Naive thymus-derived CD8-positive, alpha-beta T cell (primary cell): ENCODE measurements around the gene UBE2U. TPM values are rescaled to one million over a fixed set of nuclear protein-coding genes. Genes with fewer than 3 reads are reported as not detected.
"Not testable (repeated sequence)": the region's sequence is repeated elsewhere in the genome, so short reads cannot be mapped to it uniquely, and the experiment has no call there.

Experiments used
- ATAC-seq, 2 donors: fragments of 150-1000 bp; cut with Tn5 transposase in 1 of 2; sonication (Bioruptor Pico), chemical (Tn5 transposase) in 1 of 2; 1 replicate in 1 of 2; 2 replicates in 1 of 2; pipeline ENCODE4 v1.10.0; 2021; ENCODE audit warnings: mild to moderate bottlenecking in 2 of 2, moderate library complexity in 2 of 2
- POLR2A ChIA-PET: fragments of 350-600 bp; sonication (Branson Sonifier 250); formaldehyde crosslinking; loops from one replicate; lab custom pipeline; 2021; ENCODE audit warnings: antibody characterized with exemption; lab: Charles Lee
- DNase-seq, 10 donors: peaks; one replicate each; pipeline versions ENCODE4 v3.0.0 to v3.0.0-alpha.2; 2020 to 2022
- H3K27ac Mint-ChIP-seq, 10 donors: one replicate each; pipeline ENCODE4 v1.8.0; 2020 to 2022; ENCODE audit warnings: mild to moderate bottlenecking in 10 of 10, mixed read lengths in 10 of 10, moderate library complexity in 4 of 10, inconsistent platforms in 1 of 10
- H3K27me3 Mint-ChIP-seq, 5 donors: one replicate each; pipeline ENCODE4 v1.8.0; 2021 to 2022; ENCODE audit warnings: mixed read lengths in 5 of 5
- H3K36me3 Mint-ChIP-seq, 3 donors: one replicate each; pipeline ENCODE4 v1.8.0; 2020 to 2022; ENCODE audit warnings: mixed read lengths in 3 of 3, mild to moderate bottlenecking in 2 of 3, inconsistent platforms in 1 of 3
- H3K4me1 Mint-ChIP-seq, 4 donors: one replicate each; pipeline ENCODE4 v1.8.0; 2021 to 2022; ENCODE audit warnings: mixed read lengths in 4 of 4
- H3K4me3 Mint-ChIP-seq, 10 donors: one replicate each; pipeline ENCODE4 v1.8.0; 2020 to 2022; ENCODE audit warnings: mild to moderate bottlenecking in 10 of 10, mixed read lengths in 10 of 10, moderate library complexity in 6 of 10, inconsistent platforms in 1 of 10
- H3K9me3 Mint-ChIP-seq, 9 donors: one replicate each; pipeline ENCODE4 v1.8.0; 2020 to 2022; ENCODE audit warnings: mixed read lengths in 9 of 9, mild to moderate bottlenecking in 3 of 9, inconsistent platforms in 1 of 9, moderate library complexity in 1 of 9
- polyA plus RNA-seq, 3 donors: library from polyadenylated mRNA; unstranded; fragments of 300-500 nt; fragmentation: Illumina TruSeq; gene quantifications; one replicate each; pipeline ENCODE4 v1.2.3, GENCODE V29; 2021
- total RNA-seq, 8 experiments: library from RNA in 2 of 8; stranded (reverse) in 2 of 8; gene quantifications; one replicate each; pipeline ENCODE4 v1.2.3 and lab custom pipeline; 2021 to 2026

Gene UBE2U
- total and polyA plus RNA-seq, 5 experiments from 2014 or later, result not detected

DNA sequence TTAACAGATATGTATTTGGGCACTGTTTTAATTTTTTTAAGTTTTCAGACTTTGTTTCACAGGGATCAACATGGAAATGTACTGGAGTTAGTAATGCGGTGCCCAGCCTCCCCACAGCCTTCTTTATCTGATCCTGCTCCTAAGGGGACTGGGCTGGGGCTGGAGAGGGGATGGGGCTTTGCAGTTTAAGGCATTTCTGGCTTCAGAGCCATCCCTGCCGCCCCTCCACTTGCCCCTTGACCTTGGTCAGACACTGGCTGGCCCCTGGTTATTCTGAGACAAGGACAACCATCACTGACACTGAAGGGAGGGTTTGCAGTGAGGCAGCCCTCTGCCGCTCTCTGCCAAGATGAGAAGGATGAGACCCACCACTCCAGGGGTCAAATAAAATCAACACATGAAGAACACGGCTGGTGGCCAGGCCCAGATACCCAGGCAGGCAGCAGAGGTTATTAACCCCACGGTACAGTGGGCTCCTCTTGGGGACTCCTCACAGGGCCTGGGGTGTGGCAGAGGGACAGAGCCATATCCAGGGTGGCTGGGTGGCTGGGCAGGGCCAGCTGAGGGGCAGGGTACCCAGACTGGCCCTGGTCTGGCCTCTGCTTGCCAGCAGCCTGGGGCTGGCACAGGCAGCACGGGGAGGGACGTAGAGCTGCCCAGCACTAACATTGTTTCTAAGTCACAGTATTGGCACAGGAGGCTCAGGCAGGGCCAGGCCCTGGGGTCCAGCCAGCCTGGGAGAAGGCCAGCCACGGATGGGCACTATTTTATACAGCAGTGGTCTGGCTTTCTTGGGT, 7.2 kb upstream of the UBE2U start:
- DNase-seq (no peak), ATAC-seq (no peak)
- H3K9me3 Mint-ChIP-seq, result no peaks in the 10 kb centered on the region
- H3K4me1 Mint-ChIP-seq, result no peaks in the 10 kb centered on the region
- H3K27me3 Mint-ChIP-seq, result no peaks in the 10 kb centered on the region
- no peak overlapping the region for H3K27ac Mint-ChIP-seq
- POLR2A ChIA-PET, result no interaction called here
- H3K4me3 Mint-ChIP-seq, result no peak overlapping the region
- no peaks in the 10 kb centered on the region for H3K36me3 Mint-ChIP-seq

DNA sequence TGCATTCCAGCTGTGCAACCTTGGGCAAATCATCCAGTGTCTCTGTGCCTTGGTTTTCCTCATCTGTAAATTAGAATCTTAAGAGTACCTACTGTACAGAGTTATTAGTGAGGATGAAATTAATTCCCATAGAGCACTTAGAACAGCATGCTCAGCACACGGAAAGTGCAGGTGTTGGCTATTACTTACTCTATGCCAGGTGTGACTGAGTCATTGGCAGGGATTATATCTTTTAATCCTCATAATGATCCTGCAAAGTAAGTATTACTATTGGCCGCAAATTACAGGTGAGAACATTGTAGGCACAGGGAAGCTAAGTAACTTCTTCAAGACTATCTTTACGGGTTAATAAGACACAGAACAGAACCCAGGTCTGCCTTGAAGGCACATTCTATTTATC, 6.3 kb upstream of the UBE2U start:
- Mint-ChIP-seq H3K9me3 (no peaks in the 10 kb centered on the region), H3K27ac (no peak overlapping the region), H3K27me3 (no peaks in the 10 kb centered on the region), H3K4me1 (no peaks in the 10 kb centered on the region), H3K4me3 (no peak overlapping the region), H3K36me3 (no peaks in the 10 kb centered on the region)
- POLR2A ChIA-PET, result no interaction called here
- DNase-seq, result no peak
- no peak for ATAC-seq

DNA sequence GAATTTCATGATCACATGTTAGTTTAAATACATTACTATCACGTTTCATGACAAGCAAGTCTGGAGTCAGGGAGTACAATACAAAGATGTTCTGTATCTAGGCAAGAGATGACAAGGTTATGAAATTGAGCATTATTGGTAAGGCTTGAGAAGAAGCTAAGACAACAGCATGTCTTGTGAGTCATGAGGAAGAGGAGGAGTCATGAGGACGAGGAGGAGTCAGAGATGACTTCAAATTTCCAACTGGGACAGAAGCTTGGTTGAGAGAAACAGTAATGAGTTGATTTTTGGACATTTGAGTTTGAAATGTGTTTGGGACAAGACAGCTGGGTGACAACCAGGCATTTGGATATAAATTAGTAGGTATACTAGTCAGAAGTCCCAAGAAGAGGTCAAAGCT, 4.3 kb upstream of the UBE2U start:
- Mint-ChIP-seq H3K27ac (no peak overlapping the region), H3K36me3 (no peaks in the 10 kb centered on the region), H3K4me3 (no peak overlapping the region), H3K27me3 (peaks cover 2 to 14% (median 4%) of the 10 kb centered on the region in 5 donors), H3K9me3 (no peaks in the 10 kb centered on the region), H3K4me1 (no peaks in the 10 kb centered on the region)
- no peak for DNase-seq
- POLR2A ChIA-PET, result no interaction called here
- ATAC-seq, result no peak

DNA sequence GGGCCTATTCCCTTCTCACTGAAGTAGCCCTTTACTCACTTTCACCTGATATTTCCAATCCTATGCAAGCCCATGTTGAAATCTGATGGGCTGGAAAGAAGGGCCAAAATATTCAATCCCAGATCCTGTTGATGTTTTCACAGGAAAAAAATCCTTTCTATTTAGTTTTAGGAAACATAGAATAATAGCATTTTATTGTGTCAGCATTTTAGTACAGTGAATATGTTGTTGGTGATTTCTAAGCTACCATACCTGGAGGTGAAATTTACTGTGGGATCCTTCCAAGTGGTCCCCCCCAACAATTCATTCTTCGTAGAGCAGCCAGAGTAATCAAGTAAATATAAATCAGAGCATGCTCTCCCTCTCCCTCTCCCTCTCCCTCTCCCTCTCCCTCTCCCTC, 3.4 kb upstream of the UBE2U start:
- no peaks in the 10 kb centered on the region for H3K36me3 Mint-ChIP-seq
- no peak overlapping the region for H3K27ac Mint-ChIP-seq
- no peaks in the 10 kb centered on the region for H3K9me3 Mint-ChIP-seq
- no peaks in the 10 kb centered on the region for H3K4me1 Mint-ChIP-seq
- POLR2A ChIA-PET, result no interaction called here
- H3K27me3 Mint-ChIP-seq, result peaks cover 2 to 23% (median 7%) of the 10 kb centered on the region in 5 donors
- ATAC-seq, result no peak
- DNase-seq, result no peak
- no peak overlapping the region for H3K4me3 Mint-ChIP-seq

DNA sequence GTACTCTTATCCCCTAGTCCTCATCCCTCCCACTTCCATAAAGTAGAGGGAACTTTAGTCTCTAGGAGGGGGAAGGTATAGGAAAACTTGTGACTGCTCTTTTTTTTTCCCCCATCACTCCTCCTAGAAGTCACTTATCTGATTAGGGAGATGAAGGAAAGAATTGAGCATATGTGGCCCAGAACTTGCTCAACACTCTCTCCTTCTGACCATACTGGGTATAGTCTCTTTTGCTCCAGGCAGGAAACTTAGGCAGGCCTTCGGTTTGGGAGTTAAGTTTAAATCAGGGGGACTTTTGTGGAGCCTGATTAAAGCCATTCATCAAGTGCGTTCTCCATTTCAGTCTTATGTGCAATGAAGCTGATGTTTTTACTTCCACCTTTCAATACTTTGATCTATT, 5.8 kb downstream of the UBE2U start:
- POLR2A ChIA-PET, result no interaction called here
- Mint-ChIP-seq H3K4me1 (no peaks in the 10 kb centered on the region), H3K27me3 (peaks cover 9 to 23% (median 10%) of the 10 kb centered on the region in 5 donors), H3K27ac (no peak overlapping the region), H3K9me3 (no peaks in the 10 kb centered on the region), H3K4me3 (no peak overlapping the region), H3K36me3 (no peaks in the 10 kb centered on the region)
- ATAC-seq (no peak), DNase-seq (no peak)

DNA sequence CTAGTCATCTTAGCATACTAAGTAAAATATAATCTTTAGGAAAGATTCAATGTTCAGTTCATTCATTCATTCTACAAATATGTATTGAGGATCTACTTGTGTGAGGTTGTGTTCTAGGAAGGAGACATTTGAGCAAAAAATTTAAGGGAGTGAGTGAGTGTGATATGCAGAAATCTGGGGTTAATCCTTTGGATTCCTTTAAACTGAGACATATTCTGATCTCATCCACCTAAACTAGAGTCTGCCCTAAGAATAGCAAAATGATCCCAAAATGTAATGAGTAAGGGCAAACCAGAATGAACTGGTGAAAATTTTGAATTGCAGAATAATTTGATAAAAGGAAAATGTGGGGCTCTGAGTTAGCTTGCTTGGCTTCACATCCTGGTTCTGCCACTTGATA, 8.6 kb downstream of the UBE2U start:
- no peak overlapping the region for H3K27ac Mint-ChIP-seq
- H3K36me3 Mint-ChIP-seq, result no peaks in the 10 kb centered on the region
- no peak for DNase-seq
- peaks cover 3 to 16% (median 10%) of the 10 kb centered on the region in 5 donors for H3K27me3 Mint-ChIP-seq
- no peaks in the 10 kb centered on the region for H3K9me3 Mint-ChIP-seq
- no peak for ATAC-seq
- no peak overlapping the region for H3K4me3 Mint-ChIP-seq
- POLR2A ChIA-PET, result no interaction called here
- no peaks in the 10 kb centered on the region for H3K4me1 Mint-ChIP-seq

DNA sequence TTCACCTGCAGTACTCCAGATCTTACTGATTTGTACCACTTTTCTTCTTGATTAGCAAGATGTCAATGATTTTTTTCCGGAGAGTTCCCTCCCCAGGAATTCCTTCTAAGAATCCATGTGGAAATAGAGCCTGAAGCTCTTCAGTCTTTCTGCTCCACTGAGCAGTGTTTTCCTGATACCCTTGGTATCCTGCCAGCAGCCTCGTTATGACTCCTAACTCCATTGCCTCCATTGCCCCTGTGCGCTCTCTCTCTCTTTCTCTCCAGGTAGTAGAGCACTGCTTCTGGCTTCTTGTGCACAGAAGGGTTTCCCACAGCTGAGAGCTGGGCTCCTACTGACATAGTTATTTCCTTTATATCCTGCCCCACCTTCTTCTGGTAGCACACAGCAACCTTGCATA, 12.2 kb downstream of the UBE2U start:
- DNase-seq (no peak), ATAC-seq (no peak)
- Mint-ChIP-seq H3K27me3 (peaks cover 7 to 26% (median 15%) of the 10 kb centered on the region in 5 donors), H3K36me3 (no peaks in the 10 kb centered on the region), H3K9me3 (no peaks in the 10 kb centered on the region), H3K4me3 (no peak overlapping the region), H3K4me1 (no peaks in the 10 kb centered on the region), H3K27ac (no peak overlapping the region)
- POLR2A ChIA-PET, result no interaction called here

DNA sequence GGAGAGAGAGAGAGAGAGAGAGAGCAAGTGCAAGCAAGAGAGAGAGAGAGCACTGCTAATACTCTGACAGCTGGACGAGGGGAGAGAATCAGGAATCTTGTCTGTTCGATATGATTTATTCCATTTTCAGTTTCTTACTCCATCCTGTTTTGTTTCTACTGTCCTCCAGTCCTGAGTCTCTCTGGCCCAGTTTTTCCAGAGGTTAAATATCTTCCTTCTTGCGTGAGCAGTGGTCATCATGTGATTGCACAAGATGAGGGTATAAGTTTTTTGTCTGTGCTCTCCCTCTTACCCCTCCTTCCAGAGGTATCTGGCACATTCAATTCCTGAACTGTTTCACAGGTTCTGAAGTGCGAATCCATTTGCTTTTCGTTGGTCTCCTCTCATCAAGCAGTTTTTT, 16.8 kb downstream of the UBE2U start:
- Mint-ChIP-seq H3K36me3 (no peaks in the 10 kb centered on the region), H3K4me3 (no peak overlapping the region), H3K27ac (no peak overlapping the region), H3K4me1 (no peaks in the 10 kb centered on the region), H3K27me3 (peaks cover 7 to 19% (median 9%) of the 10 kb centered on the region in 5 donors), H3K9me3 (no peaks in the 10 kb centered on the region)
- ATAC-seq (no peak), DNase-seq (no peak)
- POLR2A ChIA-PET, result no interaction called here

DNA sequence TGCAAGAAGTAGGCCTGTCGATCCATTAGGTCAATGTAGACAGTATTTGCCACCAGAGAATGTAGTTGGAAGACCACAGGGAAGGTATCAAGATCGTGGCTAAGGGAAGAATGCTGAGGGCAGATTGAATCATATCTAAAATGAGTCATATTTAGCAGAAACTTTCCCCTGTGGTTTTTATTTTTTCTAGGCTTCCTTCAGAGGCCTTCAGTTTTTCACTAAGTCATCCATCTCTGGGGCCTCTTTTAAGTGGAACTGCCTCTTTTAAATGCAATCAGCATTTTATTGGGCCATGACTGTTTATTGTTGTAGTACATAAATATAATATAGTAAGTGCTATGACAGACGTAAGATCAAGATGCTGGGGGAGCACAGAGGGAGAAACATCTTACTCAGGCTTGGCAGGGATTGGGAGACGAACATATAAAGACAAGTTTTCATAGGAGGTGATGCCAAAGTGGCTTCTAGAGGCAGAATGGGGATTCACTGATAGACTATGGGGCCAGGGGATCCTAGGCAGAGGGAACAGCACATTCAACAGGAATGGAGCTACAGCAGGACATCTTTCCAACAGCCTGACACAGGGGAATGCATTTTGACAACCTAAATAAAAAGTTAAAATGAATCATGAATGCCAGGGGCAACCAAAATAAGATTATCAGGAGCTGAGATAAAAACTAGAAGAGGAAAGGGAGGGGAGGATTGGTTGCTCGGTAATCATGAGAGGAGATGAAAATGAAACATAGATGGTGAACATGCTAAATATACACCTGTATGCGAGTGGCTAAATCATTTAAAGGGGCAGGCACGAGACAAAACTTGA, 20.1 kb downstream of the UBE2U start:
- no peaks in the 10 kb centered on the region for H3K36me3 Mint-ChIP-seq
- no peaks in the 10 kb centered on the region for H3K4me1 Mint-ChIP-seq
- no peak overlapping the region for H3K27ac Mint-ChIP-seq
- POLR2A ChIA-PET, result no interaction called here
- no peaks in the 10 kb centered on the region for H3K9me3 Mint-ChIP-seq
- no peak overlapping the region for H3K4me3 Mint-ChIP-seq
- ATAC-seq (no peak), DNase-seq (no peak)
- peaks cover 6 to 12% (median 9%) of the 10 kb centered on the region in 5 donors for H3K27me3 Mint-ChIP-seq

DNA sequence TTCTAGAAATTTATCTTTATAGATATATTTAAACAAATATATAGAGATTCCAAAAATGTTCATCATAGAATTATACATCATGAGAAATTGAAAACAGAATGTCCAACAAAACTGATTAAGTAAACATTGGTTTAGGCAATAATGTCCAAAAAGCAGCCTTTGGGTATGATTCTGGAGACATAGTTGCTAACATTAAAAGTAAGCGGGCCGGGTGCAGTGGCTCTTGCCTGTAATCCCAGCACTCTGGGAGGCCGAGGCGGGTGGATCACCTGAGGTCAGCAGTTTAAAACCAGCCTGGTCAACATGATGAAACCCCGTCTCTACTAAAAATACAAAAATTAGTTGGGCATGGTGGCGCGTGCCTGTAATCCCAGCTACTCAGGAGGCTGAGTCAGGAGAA, 20.8 kb downstream of the UBE2U start:
- peaks cover 4 to 11% (median 7%) of the 10 kb centered on the region in 5 donors for H3K27me3 Mint-ChIP-seq
- not testable (repeated sequence) for ATAC-seq, H3K36me3 Mint-ChIP-seq

DNA sequence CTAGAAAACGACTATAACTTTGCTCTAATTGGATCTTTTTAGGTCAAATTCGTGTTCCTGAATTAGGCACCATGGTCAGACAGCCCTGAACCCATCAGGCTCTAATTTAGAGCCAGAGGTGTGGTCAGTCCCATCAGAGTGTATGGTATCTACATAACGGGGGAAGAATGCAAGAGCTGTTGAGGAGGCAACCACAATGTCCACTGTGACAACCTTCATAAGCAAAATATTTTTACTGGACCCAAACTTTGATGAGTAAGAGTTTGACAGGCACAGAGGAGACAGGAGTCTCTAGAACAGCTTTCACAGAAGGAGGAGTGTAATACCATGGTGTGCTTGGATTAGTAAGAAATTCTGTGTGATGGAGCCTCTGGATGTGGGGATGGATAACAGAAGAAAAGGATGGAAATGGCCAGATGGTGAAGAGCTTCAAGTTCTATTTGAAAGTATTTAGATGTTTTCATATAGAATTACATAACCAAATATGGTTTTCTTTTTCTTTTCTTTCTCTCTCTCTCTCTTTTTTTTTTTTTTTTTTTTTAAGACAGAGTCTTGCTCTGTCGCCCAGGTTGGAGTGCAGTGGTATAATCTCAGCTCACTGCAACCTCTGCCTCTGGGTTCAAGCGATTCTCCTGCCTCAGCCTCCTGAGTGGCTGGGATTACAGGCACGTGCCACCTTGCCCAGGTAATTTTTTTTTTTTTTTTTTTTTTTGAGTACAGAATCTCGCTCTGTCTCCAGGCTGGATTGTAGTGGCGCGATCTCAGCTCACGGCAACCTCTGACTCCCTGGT, 24.9 kb downstream of the UBE2U start:
- DNase-seq (no peak), ATAC-seq (no peak)
- Mint-ChIP-seq H3K4me3 (no peak overlapping the region), H3K4me1 (no peaks in the 10 kb centered on the region), H3K27ac (peak overlapping the region in 1 of 10 donors; percentile 57), H3K36me3 (no peaks in the 10 kb centered on the region), H3K9me3 (no peaks in the 10 kb centered on the region), H3K27me3 (peaks cover 5 to 15% (median 11%) of the 10 kb centered on the region in 5 donors)
- POLR2A ChIA-PET, result no interaction called here

More for the DNA sequence above, 20.8 kb downstream of the UBE2U start:
- H3K27ac Mint-ChIP-seq, POLR2A ChIA-PET, H3K4me3 Mint-ChIP-seq, H3K4me1 Mint-ChIP-seq, H3K9me3 Mint-ChIP-seq, DNase-seq: not testable (repeated sequence)

DNA sequence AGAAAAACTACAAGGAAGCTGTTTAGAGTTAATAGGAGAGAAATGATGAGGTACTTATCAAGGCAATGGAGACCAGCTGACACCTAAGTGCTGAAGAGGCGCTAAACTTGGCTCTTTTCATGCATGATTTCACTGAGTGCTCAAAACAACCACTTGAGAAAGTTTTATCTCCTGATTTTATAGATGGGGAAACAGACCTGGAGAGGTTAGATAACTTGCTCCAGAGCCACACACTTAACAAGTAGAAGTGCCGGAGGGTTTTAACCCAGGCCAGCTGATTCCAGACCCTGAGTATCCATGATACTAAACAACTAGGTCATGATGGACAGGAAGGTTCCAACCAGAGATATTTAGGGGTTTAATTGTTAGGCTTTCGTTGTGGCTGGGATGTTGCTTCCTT, 25.9 kb downstream of the UBE2U start:
- POLR2A ChIA-PET, result no interaction called here
- no peak overlapping the region for H3K4me3 Mint-ChIP-seq
- H3K36me3 Mint-ChIP-seq, result no peaks in the 10 kb centered on the region
- DNase-seq (no peak), ATAC-seq (no peak)
- no peaks in the 10 kb centered on the region for H3K4me1 Mint-ChIP-seq
- no peak overlapping the region for H3K27ac Mint-ChIP-seq
- no peaks in the 10 kb centered on the region for H3K9me3 Mint-ChIP-seq
- H3K27me3 Mint-ChIP-seq, result peaks cover 8 to 25% (median 18%) of the 10 kb centered on the region in 5 donors

DNA sequence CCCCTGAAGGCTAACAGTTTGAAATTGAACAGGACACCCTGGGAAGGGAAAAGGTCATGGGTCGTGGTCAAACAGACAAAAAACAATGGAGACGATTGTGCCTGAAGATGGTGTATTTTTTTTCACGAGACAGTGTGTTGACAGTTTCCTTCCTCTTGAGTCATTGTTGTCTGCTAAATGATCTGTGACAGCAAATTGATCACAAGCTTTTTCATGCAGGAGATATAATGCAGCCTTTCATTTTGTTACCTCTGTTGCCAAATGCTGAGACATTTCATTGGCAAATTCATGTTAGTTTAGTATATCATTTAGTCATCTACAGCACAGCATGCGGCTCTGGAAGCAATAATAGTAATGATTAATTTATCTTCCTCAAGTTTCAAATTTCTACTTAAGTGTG, 27.7 kb downstream of the UBE2U start:
- Mint-ChIP-seq H3K36me3 (no peaks in the 10 kb centered on the region), H3K4me3 (no peak overlapping the region), H3K4me1 (no peaks in the 10 kb centered on the region), H3K27ac (no peak overlapping the region), H3K9me3 (no peaks in the 10 kb centered on the region), H3K27me3 (peaks cover 8 to 28% (median 18%) of the 10 kb centered on the region in 5 donors)
- DNase-seq (no peak), ATAC-seq (no peak)
- POLR2A ChIA-PET, result no interaction called here
